ENCODE measurements around the gene HLA-DQB1. TPM values are rescaled to one million over a fixed set of nuclear protein-coding genes. Genes with fewer than 3 reads are reported as not detected.
A peak's percentile ranks its signal among the peaks of the same experiment; 100 is the strongest.

Gene HLA-DQB1
- total RNA-seq, 1 experiment from 2014 or later, result not detected

DNA sequence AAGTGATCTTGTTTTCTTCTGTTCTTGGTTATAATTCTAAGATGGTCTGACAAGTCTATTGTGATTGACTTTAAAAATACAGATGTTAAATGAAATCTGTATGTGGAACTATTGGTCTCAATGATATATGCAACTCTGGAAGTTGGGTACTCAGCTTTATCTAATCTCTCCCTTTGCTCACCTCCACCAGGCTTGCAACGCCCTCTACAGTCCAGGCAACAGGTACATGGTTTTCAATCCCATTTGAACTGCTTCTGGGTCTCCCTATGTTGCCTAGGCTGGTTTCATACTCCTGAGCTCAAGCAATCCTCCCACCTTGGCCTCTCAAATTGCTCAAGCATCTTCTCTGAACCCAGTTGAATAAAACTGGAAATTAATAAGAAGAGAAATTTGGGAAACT is 25.6 kb upstream of the HLA-DQB1 start:
- DNase-seq (peak; percentile 66), ATAC-seq (peak; percentile 73)
- no peaks in the 10 kb centered on the region for H3F3A ChIP-seq (ENCODE audit: low read length, unreplicated experiment)
- no peak overlapping the region for H3K4me2 ChIP-seq (ENCODE audit: low read length)
- H4K20me1 ChIP-seq (ENCODE audit: low read length), result no peaks in the 10 kb centered on the region
- TF ChIP-seq CTCF (conservative IDR thresholded peaks at IDR 0.05; ENCODE audit: low read depth, low read length) (peak; percentile 83), EZH2phosphoT487 (IDR thresholded peaks at IDR 0.05; ENCODE audit: borderline replicate concordance, low read length) (no peak)
- H3K9ac ChIP-seq (ENCODE audit: low read length), result no peak overlapping the region
- CTCF ChIA-PET, result interaction anchor here (0.5 to 0.9 kb wide), 4 partner anchors 8 to 621 kb away, joined by 3 to 5 read pairs (median 3); no protein-coding TSS in a partner anchor
- no peaks in the 10 kb centered on the region for H3K79me2 ChIP-seq (ENCODE audit: low read length)
- no peak overlapping the region for H3K27ac ChIP-seq (ENCODE audit: low read length)
- BruUV-seq (replicated peaks), result no TSS peak
- no peaks in the 10 kb centered on the region for H3K9me3 ChIP-seq (ENCODE audit: low read length)
- POLR2A ChIA-PET (ENCODE audit: unreplicated experiment), result interaction anchor here (0.6 kb wide), 1 partner anchor 855 kb away, joined by 3 read pairs; no protein-coding TSS in a partner anchor
- no peaks in the 10 kb centered on the region for H3K9me2 ChIP-seq (replicated peaks; ENCODE audit: low read length)
- no peaks in the 10 kb centered on the region; the same call in 1 of the 2 replicates for H3K36me3 ChIP-seq (ENCODE audit: low read depth, low read length)
- intact Hi-C loops (cut with micrococcal nuclease), result no loop called here
- no peaks in the 10 kb centered on the region for H3K4me1 ChIP-seq (ENCODE audit: insufficient read depth, low read length)
- H2AFZ ChIP-seq (ENCODE audit: low read length), result no peak overlapping the region
- H3K4me3 ChIP-seq (ENCODE audit: low read length), result no peak overlapping the region
- peaks cover 31% of the 10 kb centered on the region for H3K27me3 ChIP-seq (ENCODE audit: low read length)

GRCh38 chr6:32689531-32690501 is 23.4 kb upstream of the HLA-DQB1 start:
- CTCF ChIA-PET, result no interaction called here
- TF ChIP-seq EZH2 (IDR thresholded peaks at IDR 0.05; ENCODE audit: low read length, unreplicated experiment) (no peak), CTCF (conservative IDR thresholded peaks at IDR 0.05; ENCODE audit: low read depth, low read length) (no peak), EZH2phosphoT487 (IDR thresholded peaks at IDR 0.05; ENCODE audit: borderline replicate concordance, low read length) (no peak)
- POLR2A ChIA-PET (ENCODE audit: unreplicated experiment), result no interaction called here

GRCh38 chr6:32685603-32686002 is 19.1 kb upstream of the HLA-DQB1 start:
- Histone ChIP-seq H3K79me2 (ENCODE audit: low read length) (no peaks in the 10 kb centered on the region), H3K4me1 (ENCODE audit: insufficient read depth, low read length) (no peaks in the 10 kb centered on the region), H2AFZ (ENCODE audit: low read length) (no peak overlapping the region), H3K27me3 (ENCODE audit: low read length) (peaks cover 68% of the 10 kb centered on the region), H3F3A (ENCODE audit: low read length, unreplicated experiment) (no peaks in the 10 kb centered on the region), H3K4me2 (ENCODE audit: low read length) (no peak overlapping the region), H3K9ac (ENCODE audit: low read length) (no peak overlapping the region), H4K20me1 (ENCODE audit: low read length) (no peaks in the 10 kb centered on the region), H3K9me3 (ENCODE audit: low read length) (no peaks in the 10 kb centered on the region), H3K4me3 (ENCODE audit: low read length) (no peak overlapping the region), H3K9me2 (replicated peaks; ENCODE audit: low read length) (no peaks in the 10 kb centered on the region), H3K36me3 (ENCODE audit: low read depth, low read length) (no peaks in the 10 kb centered on the region), H3K27ac (ENCODE audit: low read length) (no peak overlapping the region)
- TF ChIP-seq EZH2 (IDR thresholded peaks at IDR 0.05; ENCODE audit: low read length, unreplicated experiment) (no peak), EZH2phosphoT487 (IDR thresholded peaks at IDR 0.05; ENCODE audit: borderline replicate concordance, low read length) (no peak), CTCF (conservative IDR thresholded peaks at IDR 0.05; ENCODE audit: low read depth, low read length) (no peak)
- intact Hi-C loops (cut with micrococcal nuclease), result no loop called here
- ChIA-PET CTCF (no interaction called here), POLR2A (ENCODE audit: unreplicated experiment) (no interaction called here)
- BruUV-seq (replicated peaks), result no TSS peak
- ATAC-seq, result no peak
- DNase-seq, result no peak

More at GRCh38 chr6:32689531-32690501, 23.4 kb upstream of the HLA-DQB1 start:
- Histone ChIP-seq H3K79me2 (ENCODE audit: low read length) (no peaks in the 10 kb centered on the region), H3K4me3 (ENCODE audit: low read length) (no peak overlapping the region), H3K9me3 (ENCODE audit: low read length) (no peaks in the 10 kb centered on the region), H2AFZ (ENCODE audit: low read length) (no peak overlapping the region), H3K36me3 (ENCODE audit: low read depth, low read length) (no peaks in the 10 kb centered on the region; the same call in 1 of the 2 replicates), H3K4me2 (ENCODE audit: low read length) (no peak overlapping the region), H3F3A (ENCODE audit: low read length, unreplicated experiment) (no peaks in the 10 kb centered on the region), H3K27me3 (ENCODE audit: low read length) (peaks cover 43% of the 10 kb centered on the region), H3K27ac (ENCODE audit: low read length) (no peak overlapping the region), H3K9me2 (replicated peaks; ENCODE audit: low read length) (no peaks in the 10 kb centered on the region), H3K4me1 (ENCODE audit: insufficient read depth, low read length) (no peaks in the 10 kb centered on the region), H4K20me1 (ENCODE audit: low read length) (no peaks in the 10 kb centered on the region), H3K9ac (ENCODE audit: low read length) (no peak overlapping the region)
- ATAC-seq, result no peak
- no TSS peak for BruUV-seq (replicated peaks)
- intact Hi-C loops (cut with micrococcal nuclease), result no loop called here
- no peak for DNase-seq

All from PC-3 (cell line).